ENCODE data around the gene ADSL.

DNA sequence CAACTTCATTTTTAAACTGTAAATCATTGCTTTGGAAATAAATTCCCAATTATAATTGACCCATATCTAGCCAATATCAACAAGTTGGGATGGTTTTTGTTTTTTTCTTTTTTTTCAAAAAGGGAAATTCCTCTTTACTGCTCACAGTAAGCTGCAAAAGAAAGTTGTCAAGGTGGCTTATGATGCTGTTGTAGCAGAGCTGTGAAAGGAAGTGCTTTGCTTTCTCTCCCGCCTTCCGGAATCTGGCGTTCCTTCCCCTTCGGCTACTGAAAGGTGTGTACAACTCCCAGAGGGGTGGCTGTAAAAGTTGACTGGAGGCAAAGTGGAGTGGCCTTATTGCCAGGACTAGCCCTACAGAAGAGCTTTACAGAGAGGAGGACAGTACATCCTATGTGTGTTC is 16.2 kb upstream of the ADSL start:
- TF ChIP-seq, protein P1, sequence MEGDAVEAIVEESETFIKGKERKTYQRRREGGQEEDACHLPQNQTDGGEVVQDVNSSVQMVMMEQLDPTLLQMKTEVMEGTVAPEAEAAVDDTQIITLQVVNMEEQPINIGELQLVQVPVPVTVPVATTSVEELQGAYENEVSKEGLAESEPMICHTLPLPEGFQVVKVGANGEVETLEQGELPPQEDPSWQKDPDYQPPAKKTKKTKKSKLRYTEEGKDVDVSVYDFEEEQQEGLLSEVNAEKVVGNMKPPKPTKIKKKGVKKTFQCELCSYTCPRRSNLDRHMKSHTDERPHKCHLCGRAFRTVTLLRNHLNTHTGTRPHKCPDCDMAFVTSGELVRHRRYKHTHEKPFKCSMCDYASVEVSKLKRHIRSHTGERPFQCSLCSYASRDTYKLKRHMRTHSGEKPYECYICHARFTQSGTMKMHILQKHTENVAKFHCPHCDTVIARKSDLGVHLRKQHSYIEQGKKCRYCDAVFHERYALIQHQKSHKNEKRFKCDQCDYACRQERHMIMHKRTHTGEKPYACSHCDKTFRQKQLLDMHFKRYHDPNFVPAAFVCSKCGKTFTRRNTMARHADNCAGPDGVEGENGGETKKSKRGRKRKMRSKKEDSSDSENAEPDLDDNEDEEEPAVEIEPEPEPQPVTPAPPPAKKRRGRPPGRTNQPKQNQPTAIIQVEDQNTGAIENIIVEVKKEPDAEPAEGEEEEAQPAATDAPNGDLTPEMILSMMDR (IDR thresholded peaks at IDR 0.05), result no peak
- no peak for TF ChIP-seq EZH2 (IDR thresholded peaks at IDR 0.05; ENCODE audit: borderline replicate concordance, insufficient read depth, low read depth, low read length, poor library complexity, severe bottlenecking)

Data from B cell (primary cell).